Stimulated activated CD4-positive, alpha-beta T cell treated with anti-CD3 and anti-CD28 coated beads, Interleukin-12 subunit alpha, Interleukin-12 subunit beta, amount 100 ng/mL, for 24 hours (primary cell): ENCODE data around the gene FAP.

Source experiments
- DNase-seq, 2 experiments: peaks; one replicate each; pipeline ENCODE4 v3.0.0-alpha.2; 2020; ENCODE audit warnings: low read depth in 2 of 2

The FAP gene

GRCh38 chr2:162185541-162186232 is 57.6 kb downstream of the FAP start:
- DNase-seq: no peak

GRCh38 chr2:162184821-162185450 is 58.3 kb downstream of the FAP start:
- DNase-seq: no peak

DNA sequence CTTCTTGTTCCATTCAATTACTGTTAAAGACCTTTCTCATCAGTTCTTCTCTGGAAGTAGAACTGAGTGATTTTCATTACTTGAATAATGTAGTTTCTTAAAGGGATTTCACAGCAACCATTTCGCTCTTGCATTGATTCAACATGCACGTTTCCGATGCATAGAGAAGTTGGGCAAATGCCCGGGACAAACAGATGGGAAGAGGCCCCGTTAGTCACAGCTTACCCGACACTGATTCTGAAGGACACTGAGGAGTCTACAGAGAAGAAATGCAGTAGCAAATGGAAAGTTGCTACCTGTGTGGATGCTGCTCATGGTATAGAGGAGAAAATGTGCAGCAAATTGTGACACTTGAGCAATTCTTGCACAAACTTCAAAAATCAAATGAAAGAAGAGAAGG is 58.9 kb downstream of the FAP start:
- DNase-seq: no peak

DNA sequence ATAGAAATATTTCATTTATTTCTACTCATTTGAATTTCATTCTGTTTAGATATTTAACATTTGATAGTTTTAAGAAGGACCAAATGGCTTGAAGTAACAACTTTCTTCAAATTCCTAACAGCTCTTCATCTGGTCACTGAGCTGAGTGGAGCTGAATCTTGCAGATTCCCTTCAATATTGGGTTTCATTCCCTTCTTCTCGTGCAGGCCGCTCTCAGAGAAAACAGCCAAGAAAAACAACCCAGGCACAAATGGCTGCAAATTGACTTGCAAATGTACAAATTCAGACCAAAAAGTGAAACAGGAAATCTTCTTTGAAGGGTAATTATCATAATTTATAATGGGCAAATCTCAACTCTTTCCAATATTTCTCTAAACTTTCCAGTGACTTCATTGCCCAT is 60.9 kb downstream of the FAP start:
- no peak for DNase-seq

DNA sequence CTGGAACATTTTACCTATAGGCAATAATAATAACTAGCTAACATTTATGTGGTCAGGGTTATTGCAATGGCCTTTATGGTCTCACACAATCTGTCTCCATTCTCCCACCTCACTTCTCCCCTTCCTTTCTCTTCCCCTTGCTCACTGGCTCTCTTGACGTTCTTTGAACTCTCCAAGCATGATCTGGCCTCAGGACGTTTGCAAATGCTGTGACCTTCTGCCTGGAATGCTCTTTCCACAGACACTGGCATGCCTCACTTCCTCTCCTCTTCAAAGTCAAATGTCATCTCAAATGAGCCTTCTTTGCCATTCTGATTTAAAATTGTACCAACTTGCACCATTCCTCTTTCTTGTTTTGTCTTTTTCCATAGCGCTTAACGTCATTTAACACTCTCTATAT is 65.9 kb downstream of the FAP start:
- DNase-seq: no peak

DNA sequence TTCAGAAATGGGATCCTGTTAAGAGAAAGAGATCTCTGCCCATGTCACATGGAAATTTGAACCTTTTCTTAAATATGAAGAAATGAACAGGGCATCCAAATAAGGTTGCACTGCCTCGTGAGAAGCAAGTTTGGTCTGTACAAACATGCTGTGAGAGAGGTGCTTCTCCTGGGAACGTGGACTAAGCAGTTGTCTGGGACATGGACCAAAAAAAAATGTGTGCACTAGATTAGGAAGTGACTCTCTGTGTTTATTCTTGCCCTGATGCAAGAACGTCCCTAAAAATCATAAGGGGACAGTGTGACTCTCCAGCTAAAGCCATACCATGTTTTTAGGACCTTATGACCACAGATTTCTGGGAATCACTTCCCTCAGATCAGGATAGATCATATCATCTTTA is 67.5 kb downstream of the FAP start:
- no peak for DNase-seq

- no peak for DNase-seq
These were observed 68.5 kb downstream of the FAP start for GRCh38 chr2:162174746-162175145.

DNA sequence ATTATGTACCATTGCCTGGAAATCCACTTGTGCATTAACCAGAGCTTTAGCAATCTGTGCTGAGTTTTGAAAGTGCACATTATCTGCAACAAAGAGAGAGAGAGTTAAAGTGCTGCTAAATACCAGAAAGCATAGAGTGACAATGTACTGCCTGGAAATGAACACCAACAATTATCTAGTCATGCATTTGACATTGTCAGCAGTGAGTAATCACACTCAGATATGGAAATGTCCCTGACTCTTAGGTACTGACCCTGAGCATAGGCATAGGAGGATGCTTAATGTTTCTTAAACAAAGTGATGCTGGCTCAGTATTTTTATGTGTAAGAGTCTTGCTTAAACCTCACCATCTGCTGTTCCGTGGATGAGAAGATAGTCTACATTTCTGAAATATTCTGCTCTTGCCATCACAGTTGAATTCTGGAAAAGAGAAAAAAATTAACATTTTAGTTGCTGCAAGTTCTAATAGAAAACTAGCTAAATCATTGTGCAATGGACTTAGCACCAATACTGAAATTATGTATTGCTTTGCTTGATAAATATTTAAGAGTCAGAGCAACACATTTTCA is 70.4 kb downstream of the FAP start:
- DNase-seq: no peak

- no peak for DNase-seq
These were observed 76.5 kb downstream of the FAP start for GRCh38 chr2:162166745-162167144.

GRCh38 chr2:162166174-162166573 is 77.1 kb downstream of the FAP start:
- DNase-seq: no peak

- no peak for DNase-seq
These were observed 78.4 kb downstream of the FAP start for GRCh38 chr2:162164802-162165201.

- no peak for DNase-seq
These were observed 83.8 kb downstream of the FAP start for GRCh38 chr2:162159446-162159845.

DNA sequence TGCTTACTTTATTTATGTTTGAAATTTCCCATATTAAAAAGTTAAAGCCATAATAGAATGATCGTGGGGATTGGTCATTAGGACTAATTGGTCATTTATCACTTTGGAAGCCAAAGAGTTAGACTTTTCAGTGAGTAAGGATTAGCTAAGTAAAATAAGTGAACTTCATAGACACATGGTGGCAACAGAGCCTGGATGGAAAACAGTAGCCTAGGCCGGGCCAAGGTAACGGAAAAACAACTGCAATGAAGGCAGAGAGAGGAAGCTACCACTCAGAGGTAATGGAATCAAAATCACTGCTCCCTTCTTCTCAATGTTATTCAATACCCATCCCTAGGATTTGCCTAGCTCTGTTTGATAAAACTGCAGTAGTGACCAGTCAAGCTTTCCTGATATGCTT is 87.1 kb downstream of the FAP start:
- DNase-seq: no peak

DNA sequence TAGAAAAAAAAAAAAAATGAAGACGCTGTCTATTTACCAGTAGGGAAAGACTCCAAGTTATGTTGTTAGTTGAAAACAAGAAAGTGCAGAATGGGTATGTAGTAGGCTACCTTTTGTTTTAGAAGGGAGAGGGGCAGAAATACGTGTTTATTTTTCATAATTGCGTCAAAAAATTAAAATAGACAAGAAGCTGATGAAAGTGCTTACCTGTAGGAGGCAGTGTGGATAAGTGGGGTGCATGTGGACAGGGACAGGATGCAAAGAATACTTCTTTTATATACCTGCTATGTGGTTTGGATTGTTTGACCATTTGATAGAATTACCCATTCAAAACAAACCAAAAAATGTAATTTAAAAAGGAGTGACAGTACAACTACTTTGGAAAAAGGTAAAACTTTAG is 88.2 kb downstream of the FAP start:
- DNase-seq: no peak

GRCh38 chr2:162153608-162154224 is 89.5 kb downstream of the FAP start:
- DNase-seq: peak; percentile 8 to 58

DNA sequence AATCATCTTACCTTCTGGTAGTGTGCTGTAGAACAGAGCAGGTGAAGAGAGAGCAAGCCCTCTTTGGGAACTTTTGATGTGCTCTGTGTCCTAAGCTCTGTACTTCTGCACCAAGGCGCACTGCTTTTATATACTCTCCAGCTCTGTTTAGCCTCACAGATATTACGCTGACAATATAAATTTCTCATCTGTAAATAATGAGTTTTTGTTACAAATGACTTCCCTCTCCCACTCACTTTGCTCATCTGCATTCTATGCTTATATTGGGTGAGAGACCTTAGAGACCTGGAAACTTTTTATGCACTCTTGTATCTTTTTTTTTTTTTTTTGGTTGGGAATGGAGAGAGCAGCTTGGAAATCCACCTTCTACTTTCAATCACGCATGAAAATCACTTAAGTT is 91.1 kb downstream of the FAP start, which contains the start of gene GCG:
TSS of gene GCG (minus strand) at position 101 of the 400 bp plus-strand sequence. CDS start 3,069 bp downstream, outside the sequence.
- no peak for DNase-seq

GRCh38 chr2:162149940-162150339 is 93.3 kb downstream of the FAP start:
- DNase-seq: no peak

DNA sequence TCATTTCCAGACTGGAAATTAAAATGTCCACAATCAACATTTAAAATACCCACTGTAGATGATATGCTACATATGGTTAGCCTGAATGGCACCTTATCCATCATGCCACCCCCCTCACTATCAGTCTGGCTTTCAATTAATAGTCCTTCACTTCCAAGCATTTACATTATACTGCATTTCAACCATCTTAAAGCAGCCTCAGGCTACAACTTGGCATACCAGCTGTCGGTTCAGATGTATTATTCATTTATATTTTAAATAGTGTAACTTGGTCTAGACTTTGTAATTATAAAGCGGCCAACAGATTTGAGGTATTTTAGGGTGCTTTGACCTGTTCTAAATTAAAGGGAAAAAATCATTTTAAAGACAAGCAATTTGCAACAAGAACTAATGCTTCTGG is 93.8 kb downstream of the FAP start:
- DNase-seq: no peak

DNA sequence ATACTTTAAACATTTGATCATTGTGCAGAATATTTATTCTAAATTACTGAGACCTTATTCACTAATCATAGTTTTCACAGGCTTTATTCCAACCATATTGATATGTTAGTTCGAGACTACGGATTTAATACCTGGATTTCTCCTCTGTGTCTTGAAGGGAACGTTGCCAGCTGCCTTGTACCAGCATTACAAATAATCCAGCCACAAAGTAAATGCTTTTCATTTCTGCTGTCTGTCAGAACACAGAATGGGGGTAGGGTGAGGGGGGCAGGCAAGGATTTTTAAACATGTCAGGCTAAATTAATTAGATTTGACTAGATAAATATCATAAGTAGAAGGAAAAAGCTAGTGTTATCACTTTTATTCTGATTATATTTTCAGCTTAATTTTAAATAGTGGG is 94.3 kb downstream of the FAP start:
- no peak for DNase-seq

DNA sequence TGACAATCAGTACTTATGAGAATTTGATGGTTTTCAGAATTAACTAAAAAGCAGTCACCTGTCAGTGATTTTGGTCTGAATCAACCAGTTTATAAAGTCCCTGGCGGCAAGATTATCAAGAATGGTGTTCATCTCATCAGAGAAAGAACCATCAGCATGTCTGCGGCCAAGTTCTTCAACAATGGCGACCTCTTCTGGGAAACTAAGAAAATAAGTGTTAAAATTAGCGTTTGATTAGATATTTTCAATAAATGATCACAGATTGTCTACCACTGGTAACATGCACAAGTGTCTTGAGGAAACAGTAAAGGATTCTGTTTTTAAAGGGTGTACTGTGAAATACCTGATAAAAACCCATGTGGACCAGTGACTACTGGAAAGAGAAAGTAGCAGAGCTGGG is 99.3 kb downstream of the FAP start:
- DNase-seq: no peak

DNA sequence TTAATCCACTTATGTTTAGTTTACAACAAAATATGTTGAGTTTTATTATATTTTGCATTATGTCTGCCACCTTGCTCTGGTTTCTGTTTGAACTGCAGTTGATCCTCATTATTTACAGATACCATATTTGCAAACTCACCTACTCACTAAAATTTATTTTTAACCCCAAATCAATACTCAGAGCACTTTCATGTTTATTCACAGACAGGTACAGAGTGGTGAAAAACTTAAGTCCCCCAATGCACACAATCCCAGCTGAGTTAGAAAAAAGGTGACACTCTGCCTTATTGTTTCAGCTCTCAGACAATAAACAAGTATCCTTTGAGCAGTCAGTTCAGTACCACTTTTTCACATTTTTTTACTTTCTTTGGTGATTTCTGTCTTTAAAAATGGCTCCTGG is 104.9 kb downstream of the FAP start:
- no peak for DNase-seq

DNA sequence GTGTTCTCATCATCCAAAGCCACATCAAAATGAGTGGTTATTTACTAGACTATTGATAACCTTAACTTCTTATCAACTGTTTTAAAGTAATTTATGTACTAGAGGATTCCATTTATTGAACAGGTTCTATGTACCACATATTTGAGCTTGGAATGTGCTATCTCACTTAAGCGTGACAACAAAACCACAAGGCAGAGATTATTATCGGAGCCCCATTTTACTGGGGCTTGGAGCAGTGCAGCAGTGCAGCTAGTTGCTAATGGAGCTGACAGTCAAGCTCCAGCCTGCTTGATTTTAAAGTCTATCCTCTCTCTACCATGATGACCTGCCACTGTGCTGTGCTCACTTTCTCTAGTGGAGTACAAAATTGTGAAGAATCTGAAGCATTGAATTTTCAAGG is 115.8 kb downstream of the FAP start:
- DNase-seq: no peak

DNA sequence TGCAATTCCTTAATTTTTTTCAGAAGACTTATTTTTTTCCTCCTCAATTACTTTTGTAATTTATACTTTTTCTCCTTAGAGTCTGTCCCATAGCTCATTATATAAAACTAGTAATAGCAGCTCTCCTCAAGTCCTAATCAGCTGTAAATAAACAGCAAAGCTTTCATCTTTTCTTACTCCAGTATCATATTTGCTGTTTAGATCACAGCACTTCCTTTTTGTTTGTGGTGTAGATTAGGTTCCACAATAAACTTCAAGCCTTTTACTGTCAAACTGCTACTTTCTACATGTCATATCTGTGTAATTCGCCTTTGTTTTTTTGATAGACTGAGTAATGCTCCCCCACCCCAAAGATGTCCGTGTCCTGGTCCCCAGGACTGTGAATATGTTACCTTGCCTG is 116.7 kb downstream of the FAP start:
- no peak for DNase-seq
